Gastroesophageal sphincter (tissue), 3 donors: Measurements from ENCODE around the gene SERGEF.

ENCODE experiments used
- CTCF ChIP-seq, 4 experiments: fragments of 200-600 bp in 2 of 4; fragments of 450-650 bp in 2 of 4; sonication (generic) in 1 of 4; IDR thresholded peaks; one replicate each; pipeline ENCODE4 v1.5.1; 2017 to 2019; ENCODE audit warnings: antibody characterized with exemption in 4 of 4, mild to moderate bottlenecking in 2 of 4, moderate library complexity in 2 of 4
- POLR2A ChIP-seq, 2 donors: fragments of 450-650 bp; IDR thresholded peaks; one replicate each; pipeline ENCODE4 v1.6.1; 2017; ENCODE audit warnings: antibody characterized with exemption in 2 of 2, mild to moderate bottlenecking in 2 of 2, moderate library complexity in 1 of 2

GRCh38 chr11:17952487-17952886, 60.4 kb downstream of the SERGEF start:
- TF ChIP-seq CTCF (IDR thresholded peaks at IDR 0.05): no peak
- no peak for TF ChIP-seq POLR2A (IDR thresholded peaks at IDR 0.05)
